GM19035 (cell line): Measurements from ENCODE around the gene ERCC4.
A peak's percentile ranks its signal among the peaks of the same experiment; 100 is the strongest.

Experiments used
- ATAC-seq: cut with Tn5 transposase; IDR thresholded peaks from one replicate; pipeline ENCODE4 v1.9.1; 2021; ENCODE audit not compliant: unreplicated experiment

The ERCC4 gene

DNA sequence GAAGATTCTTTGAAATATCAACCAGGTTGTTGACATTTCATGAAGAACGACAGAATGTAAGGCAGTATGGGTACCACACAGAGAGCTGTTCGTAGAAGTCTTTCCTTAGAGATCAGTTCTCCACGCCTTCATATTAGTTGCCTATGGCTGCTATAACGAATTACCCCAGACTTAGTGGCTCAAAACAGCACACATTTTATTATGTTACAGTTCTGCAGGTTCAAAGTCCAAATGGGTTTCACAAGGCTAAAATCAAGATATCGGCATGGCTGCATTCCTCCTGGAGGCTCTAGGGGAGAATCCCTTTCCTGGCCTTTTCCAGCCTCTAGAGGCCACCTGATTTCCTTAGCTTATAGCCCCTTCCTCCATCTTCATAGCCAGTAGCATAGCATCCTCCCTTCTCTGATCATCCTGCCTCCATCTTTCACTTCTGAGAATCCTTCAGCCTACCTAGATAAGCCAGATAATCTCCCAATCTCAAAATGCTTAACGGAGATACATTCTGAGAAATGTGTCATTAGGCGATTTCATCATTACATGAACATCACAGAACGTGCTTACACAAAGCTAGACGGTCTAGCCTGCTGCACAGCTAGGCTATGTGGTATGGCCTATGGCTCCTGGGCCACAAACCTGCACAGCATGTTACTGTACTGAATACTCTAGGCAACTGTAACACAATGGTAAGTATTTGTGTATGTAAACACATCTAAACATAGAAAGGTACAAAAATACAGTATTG lies 26.0 kb downstream of the ERCC4 start:
- no peak for ATAC-seq

DNA sequence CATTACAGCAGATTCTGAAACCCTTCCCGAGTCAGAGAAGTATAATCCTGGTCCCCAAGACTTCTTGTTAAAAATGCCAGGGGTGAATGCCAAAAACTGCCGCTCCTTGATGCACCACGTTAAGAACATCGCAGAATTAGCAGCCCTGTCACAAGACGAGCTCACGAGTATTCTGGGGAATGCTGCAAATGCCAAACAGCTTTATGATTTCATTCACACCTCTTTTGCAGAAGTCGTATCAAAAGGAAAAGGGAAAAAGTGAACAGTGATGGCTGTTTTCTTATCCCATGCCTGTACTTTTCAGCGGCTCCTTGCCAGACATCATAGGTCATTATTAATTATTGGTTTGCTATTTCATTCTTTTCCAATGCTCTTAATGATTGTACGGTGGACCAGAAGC lies 28.1 kb downstream of the ERCC4 start:
- ATAC-seq = no peak

DNA sequence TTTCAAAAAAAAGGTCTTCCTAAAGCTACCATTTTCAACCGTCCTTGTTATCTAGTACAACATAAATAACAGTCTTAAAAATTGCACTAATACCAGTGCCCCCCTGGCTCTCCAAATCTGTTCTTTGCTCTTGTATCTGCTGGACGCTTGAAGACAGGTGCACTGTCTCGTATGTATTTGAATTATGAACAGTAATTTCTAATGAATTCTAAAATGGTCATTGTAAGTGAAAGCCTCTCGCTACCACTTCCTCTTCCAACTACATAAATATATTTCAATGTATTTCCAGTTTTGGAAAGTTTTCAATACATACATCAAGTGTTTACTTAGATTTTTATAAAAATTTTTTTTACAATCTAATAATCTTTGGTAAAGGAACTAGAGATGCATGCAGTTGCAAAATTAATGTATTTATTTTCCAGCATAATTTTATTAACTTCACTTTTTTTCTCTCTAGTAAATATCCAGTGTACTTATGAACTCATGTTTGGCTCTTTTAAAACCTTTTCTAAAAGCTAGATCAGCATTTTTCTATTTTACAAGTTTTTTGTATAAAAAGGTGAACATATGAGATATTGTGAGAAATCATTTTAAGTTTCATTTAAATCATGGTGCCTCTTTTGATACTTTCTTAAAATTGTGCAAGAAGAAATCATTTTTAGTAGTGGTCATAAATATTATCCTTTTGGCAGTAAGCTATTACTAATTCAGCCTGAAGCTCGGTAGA lies 31.0 kb downstream of the ERCC4 start:
- no peak for ATAC-seq

DNA sequence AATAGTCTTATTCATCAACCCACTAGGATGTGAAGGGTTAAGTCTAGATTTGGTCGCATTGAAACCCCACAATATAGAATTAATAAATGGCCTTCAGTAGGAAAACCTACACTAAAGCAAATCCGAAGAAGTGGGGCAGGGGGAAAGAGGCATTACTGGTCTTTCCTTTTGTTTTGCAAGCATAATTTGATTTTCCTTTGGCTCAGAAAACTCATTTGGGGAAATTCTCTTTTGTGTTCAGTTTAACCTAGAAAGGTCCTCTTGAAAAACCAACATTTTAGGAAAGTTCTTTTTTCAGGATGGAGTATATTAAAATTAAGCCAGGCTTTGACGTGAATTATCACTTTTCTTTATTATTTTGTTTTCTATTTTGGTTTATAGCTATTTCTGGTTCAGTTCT lies 31.7 kb downstream of the ERCC4 start:
- no peak for ATAC-seq

DNA sequence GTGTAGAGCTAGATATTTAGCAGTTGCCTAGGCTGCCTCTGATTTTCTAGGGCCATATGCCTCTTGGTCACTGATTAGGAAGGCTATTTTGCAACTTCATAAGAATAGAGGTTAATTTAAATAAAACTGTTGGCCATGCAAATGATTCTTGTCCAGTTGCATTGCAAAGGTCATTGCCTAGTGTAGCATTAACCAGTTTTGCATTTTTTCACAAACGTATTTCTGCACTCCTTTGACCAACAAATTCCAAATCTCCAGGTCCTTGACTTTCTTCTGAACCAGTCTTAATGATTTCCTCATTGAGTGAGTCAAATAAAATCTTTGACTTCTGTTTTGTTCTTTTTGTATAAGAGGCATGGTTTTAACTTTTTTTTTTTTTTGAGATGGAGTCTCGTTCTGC lies 33.5 kb downstream of the ERCC4 start:
- ATAC-seq = no peak

DNA sequence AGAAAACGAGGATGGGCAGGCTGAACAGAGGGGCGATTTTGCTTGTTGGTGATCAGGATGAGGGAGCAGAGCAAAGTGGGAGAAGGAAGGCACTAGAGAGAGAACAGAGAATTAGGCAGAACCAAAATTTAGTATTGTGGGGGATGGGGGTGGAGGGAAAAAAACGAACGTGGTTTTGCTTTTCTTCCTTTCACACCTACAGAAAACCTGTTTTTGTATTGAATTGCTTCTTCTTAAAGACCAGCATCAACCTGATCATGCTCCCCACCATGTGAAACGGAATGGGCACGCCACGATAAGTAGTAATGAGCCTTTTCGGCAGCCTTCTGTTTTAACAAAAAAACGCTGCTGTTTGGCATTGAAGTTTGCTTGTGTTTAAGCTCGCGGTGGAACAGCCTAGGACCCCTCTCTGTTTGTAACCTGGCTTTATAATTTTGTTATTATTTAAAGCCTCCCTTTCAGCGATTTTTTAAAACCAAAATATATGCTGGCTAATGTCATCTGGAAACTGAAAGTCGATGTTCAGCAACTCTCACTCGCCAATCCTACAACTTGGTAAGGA lies 36.8 kb downstream of the ERCC4 start:
- ATAC-seq = no peak

DNA sequence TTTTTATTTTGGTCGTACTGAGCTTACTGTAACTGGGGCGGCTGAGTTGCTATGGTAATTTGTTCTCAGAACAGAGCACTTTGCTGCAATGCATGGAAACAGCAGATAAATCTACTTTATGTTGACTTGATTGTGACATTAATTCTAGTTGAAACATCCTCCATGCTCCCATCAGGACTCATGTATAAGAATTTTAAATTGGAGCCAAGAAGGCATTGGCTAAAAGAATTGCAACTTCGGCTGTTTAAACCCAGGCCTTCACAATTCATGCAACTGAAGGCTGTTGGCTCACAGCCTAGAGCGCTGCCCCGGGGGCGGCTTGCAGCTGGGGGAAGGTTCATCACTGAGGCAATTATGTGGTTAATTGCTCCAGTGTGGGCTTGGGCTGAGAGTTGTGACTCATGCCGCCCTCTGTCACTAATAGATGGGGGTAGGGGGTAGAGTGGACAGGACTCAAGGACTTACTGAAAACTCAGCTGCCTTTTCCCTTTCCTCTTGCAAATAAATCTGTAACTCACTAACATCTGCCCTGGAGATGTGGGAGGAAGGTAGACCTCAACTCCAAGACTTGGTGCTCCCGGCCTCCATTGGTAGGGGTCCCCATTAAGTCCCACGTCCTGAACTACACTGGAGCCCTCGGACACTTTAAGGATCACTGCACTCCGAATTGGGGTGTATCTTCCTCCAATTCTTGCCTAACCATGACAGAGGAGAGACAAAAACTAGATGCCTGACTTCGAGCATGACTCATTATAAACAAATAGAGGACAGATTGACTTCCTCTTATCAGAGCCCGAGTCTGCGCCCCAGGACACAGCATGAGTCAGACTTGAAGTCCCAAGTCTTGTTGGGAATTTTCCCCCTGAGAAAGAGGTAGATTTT lies 37.5 kb downstream of the ERCC4 start:
- peak; percentile 61 for ATAC-seq

DNA sequence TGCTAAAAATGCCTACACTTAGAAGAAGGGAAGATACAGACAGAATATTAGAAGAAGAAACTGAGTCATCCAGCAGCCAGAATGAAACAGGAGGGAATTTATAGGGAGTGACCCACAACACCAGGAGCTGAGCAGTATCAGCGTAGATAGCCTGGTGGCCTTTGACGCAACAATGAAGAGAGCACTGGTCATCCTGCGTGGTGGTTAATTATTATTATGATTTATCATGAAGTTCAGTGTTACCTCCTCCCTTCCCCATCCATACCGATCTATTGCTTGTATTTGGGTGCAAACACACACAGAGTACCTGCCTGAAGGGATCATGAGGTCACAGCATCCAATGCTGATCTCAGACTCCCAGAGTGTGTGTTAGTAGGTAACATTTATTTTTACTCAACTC lies 38.5 kb downstream of the ERCC4 start:
- ATAC-seq = no peak

DNA sequence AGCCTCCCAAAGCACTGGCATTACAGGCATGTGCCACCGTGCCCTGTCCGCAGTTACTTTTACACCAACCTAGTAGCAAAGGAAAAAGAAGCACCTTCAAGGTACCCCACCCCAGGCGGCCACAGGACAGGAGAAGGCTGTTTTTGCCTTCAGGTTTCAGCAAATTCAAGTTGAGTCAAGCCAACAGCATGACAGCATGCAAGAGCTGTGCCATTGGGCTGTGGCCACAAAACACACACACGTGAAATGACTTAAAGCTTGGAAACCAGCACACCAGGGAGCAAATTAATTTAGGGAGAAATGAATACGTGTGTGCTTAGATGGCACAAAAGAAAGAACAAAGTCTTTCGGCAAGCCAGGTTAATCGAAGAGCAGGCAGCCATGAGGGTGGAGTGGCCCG lies 39.7 kb downstream of the ERCC4 start:
- no peak for ATAC-seq

DNA sequence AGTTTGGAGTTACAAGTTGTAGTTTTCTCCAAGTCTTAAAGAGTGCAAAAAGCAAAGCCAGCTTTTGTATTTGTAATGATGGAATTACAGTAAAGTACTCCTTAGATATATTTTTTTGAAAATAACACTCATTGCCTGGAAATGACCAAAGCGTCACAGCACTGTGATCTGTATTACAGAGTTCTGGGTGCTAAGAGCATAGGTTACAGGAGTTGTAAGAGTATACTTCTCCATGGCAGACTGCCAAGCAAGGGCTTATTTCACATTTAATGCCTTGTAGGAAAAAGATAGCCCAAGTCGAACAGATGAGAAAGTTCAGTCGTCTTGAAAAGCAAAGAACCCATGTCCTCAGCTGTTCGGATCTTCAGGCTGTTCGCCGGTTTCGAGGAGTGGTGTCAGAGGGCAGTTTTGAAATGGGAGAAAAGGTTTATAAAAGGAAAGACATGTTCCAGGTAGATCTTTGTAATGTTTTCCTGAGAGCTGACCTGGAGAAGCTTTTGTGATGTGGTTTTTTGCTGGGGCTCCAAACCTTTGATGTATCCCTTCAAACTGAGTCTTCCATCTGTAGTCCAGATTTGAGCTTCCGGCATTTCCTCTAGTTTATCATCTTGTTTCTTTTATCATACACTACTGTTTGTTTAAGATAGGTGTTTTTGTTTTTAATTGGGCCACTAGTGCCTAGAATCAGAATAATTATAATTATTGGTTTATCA lies 41.3 kb downstream of the ERCC4 start:
- no peak for ATAC-seq

DNA sequence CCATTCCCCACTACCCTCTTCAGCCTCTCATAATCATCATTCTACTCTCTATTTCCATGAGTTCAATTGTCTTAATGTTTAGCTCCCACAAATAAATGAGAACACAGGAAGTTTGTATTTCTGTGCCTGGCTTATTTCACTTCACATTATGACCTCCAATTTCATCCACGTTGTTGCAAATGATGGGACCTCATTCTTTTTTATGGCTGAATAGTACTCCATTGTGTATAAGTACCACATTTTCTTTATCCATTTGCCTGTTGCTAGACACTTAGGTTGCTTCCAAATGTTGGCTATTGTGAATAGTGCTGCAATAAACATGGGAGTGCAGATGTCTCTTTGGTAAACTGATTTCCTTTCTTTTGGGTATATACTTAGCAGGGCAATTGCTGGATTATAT lies 42.3 kb downstream of the ERCC4 start:
- no peak for ATAC-seq

DNA sequence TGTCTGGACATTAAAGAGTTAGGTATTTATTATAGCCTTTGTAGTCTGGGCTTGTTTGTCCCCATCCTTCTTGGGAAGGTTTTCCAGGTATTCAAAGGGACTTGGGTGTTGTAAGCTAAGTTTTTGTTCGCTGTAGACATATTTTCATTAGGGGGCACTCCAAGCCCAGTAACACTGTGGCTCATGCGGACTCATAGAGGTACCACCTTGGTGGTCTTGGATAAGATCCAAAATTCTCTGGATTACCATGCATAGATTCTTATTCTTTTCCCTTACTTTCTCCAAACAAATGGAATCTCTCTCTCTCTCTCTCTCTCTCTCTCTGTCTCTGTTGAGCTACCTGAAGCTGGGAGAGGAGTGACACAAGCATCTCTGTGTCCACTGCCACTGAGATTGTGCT lies 48.9 kb downstream of the ERCC4 start:
- no peak for ATAC-seq

DNA sequence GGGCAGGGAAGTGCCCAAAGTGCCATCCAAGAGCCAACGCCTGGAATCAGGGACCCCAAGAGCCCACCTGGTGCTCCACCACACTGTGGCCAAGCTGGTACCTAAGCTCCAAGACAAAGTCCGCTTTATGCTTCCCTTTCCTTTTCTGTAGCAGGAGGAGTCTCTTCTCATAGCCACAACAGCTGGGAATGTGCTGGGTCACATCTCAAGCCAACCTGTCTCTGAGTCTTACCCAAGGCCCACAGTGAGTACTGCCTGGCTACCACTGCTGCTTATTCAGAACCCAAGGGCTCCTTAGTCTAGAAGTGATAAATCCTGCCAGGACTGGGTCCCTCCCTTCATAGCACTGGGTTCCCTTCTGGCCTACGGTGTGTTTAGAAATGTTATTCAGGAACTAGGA lies 49.8 kb downstream of the ERCC4 start:
- ATAC-seq = no peak

DNA sequence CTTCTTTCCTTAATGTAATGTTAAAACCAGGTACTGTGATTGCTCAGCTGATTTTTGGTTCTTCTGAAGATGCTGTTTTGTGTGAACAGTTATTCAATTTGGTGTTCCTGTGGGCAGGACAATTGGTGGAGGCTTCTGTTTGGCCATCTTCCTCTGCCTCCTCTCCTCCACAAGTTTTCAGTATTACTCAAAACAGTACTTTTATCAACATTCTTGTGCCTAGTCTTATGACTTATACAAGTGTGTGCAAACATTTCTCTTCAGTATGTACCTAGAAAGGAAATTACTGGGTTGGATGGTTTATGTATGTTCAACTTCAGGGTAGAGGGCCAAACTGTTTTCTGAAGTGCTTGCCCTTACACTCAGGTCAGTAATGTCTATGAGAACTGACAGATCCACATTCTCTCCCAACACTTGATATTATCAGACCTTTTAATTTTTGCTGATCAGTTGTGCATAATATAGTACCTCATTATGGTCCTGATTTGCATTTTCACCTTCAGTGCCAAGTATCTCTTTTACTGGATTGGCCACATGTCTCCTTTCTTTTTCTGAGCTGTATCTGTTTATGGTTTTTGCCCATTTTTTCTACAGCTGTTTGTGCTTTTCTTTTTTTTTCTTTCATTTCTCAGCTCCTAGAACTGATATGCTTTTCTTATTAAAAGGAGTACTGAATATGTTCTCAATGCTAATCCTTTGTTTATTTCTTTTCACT lies 50.9 kb downstream of the ERCC4 start:
- ATAC-seq = no peak

DNA sequence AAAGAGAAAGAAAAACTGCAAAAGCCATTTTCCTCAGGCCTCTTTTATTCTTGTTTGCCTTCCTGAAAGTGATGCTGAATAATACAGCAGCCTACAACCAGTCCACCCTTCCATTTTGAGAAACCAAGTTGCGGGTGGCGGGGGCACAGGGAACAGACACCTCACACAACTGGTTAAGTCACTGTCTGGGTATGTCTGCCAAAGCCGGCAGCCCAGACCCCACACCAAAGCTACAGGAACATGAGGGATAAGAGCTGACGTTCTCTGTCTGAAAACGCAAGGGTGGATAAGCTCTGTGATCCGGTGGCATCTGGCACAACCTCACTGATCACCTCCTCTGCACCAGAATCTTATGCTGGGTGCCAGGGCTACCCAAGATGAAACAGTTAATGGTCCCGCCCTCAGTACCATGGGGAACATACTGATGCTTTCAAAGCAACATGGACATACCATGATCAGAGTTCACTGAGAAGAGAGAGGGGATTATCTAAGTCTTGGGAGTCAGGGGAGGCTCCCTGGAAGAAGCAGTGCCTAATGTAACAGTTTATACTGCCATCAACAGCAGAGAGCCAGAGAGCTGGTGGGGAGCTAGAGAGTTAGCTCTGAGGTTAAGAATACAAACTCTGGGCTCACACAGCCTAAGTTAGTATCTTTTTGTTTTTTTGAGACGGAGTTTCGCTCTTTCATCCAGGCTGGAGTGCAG lies 53.5 kb downstream of the ERCC4 start:
- ATAC-seq = no peak

DNA sequence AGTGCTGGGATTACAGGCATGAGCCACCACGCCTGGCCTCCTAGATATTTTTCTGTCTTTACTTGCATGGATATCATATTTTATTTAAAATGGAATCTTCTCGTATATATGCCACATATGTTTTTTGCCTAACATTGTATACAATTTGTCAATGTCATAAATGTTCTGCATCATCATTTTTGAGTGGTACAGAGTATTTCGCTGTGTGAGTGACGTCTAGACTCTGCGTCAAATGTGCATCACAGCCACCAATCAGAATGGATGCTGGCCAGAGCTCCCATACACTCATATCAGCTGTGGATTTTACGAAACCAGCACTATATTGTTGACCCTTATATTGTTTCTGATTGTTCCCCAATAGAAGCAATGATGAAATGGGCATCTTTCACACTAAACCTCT lies 57.2 kb downstream of the ERCC4 start:
- ATAC-seq = no peak

DNA sequence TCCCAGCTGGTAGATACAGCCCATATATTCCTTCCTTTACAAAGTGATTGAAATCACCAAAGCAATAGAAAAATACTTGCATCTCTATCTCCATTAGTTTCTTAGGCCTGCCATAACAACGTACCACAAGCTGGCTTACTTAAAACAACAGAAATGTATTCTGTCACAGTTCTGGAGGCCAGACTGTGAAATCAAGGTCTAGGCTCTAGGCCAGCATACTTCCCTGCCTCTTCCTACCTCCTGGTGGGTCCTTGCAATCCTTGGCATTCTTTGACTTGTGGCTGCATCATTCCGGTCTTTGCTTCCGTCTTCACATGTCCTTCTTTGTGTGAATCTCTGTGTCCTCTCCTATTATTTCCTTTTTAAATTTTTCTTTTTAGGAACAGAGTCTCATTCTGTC lies 62.5 kb downstream of the ERCC4 start:
- ATAC-seq = no peak

DNA sequence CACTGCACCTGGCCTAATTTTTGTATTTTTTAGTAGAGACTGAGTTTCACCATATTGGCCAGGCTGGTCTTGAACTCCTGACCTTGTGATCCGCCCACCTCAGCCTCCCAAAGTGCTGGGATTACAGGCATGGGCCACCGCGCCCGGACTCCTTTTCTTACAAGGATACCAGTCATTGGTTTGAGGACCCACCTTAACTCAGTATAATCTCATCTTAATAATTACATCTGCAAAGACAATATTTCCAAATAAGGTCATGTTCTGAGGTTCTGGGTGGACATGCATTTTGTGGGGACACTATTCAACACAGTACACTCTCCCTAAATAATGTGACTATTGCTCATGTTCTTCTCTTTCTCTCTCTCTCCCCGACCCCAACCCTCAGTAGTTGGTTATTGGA lies 63.7 kb downstream of the ERCC4 start:
- no peak for ATAC-seq

DNA sequence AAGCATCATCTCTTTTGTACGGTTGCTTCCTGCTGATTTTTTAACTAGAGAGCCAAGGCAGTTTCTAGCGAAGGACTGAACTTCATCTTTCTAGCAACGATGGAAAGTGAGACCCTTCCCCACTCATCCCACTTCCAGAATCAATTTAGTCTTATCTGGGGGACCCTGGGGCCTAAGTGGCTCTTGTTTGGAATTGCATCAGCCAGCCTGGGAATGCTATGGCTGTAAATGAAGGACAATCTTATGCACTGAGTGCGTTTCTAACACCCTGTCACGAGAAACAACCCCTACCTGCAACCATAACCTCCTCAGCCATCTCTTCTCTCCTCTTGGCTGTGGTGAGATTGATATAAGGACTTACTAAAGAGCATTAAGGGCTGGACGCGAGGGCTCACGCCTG lies 64.8 kb downstream of the ERCC4 start:
- ATAC-seq = no peak

DNA sequence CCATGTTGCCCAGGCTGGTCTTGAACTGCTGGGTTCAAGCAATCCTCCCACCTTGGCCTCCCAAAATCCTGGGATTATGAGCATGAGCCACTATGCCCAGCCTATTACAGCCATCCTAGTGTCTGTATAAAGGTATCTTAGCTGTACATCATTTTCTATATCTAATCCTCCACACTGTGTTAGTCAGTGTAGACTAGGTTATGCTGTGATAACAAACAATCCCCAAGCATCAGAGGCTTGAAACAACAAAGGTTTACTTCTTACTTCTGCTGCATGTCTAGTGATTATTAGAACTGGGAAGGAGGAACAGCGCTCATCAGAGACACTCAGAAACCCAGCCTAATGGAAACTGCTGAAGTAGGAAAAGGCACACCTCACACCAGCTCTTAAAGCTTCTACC lies 68.1 kb downstream of the ERCC4 start:
- ATAC-seq = no peak
